Activated naive CD8-positive, alpha-beta T cell treated with anti-CD3 and anti-CD28 coated beads, Interleukin-2, amount 50 U/mL, for 24 hours (primary cell): ENCODE results near the gene CABP7.

Experiments used
- ATAC-seq: fragments of 150-1000 bp; cut with Tn5 transposase; one replicate; pipeline ENCODE4 v1.10.0; 2021
- DNase-seq: peaks from one replicate; pipeline ENCODE4 v3.0.0; 2021
- H3K27ac Mint-ChIP-seq: one replicate; pipeline ENCODE4 v1.8.0; 2021; ENCODE audit warnings: mild to moderate bottlenecking, mixed read lengths
- H3K27me3 Mint-ChIP-seq: one replicate; pipeline ENCODE4 v1.8.0; 2021; ENCODE audit warnings: mixed read lengths
- H3K36me3 Mint-ChIP-seq: one replicate; pipeline ENCODE4 v1.8.0; 2021; ENCODE audit warnings: low read depth, mixed read lengths
- H3K4me1 Mint-ChIP-seq: one replicate; pipeline ENCODE4 v1.8.0; 2021; ENCODE audit warnings: mixed read lengths
- H3K4me3 Mint-ChIP-seq: one replicate; pipeline ENCODE4 v1.8.0; 2021; ENCODE audit warnings: mild to moderate bottlenecking, moderate library complexity, mixed read lengths
- H3K9me3 Mint-ChIP-seq: one replicate; pipeline ENCODE4 v1.8.0; 2021; ENCODE audit warnings: mixed read lengths

CABP7 gene

GRCh38 chr22:29757096-29757495 lies 37.3 kb downstream of the CABP7 start:
- no peaks in the 10 kb centered on the region for H3K9me3 Mint-ChIP-seq
- no peak overlapping the region for H3K27ac Mint-ChIP-seq
- no peaks in the 10 kb centered on the region for H3K4me1 Mint-ChIP-seq
- H3K27me3 Mint-ChIP-seq = no peaks in the 10 kb centered on the region
- DNase-seq (no peak), ATAC-seq (no peak)
- no peak overlapping the region for H3K4me3 Mint-ChIP-seq
- H3K36me3 Mint-ChIP-seq = no peaks in the 10 kb centered on the region

- Mint-ChIP-seq H3K27ac (no peak overlapping the region), H3K36me3 (no peaks in the 10 kb centered on the region), H3K27me3 (no peaks in the 10 kb centered on the region), H3K4me1 (no peaks in the 10 kb centered on the region), H3K4me3 (no peak overlapping the region), H3K9me3 (no peaks in the 10 kb centered on the region)
- ATAC-seq (no peak), DNase-seq (no peak)
Measured at GRCh38 chr22:29758068-29758622, 38.3 kb downstream of the CABP7 start.

DNA sequence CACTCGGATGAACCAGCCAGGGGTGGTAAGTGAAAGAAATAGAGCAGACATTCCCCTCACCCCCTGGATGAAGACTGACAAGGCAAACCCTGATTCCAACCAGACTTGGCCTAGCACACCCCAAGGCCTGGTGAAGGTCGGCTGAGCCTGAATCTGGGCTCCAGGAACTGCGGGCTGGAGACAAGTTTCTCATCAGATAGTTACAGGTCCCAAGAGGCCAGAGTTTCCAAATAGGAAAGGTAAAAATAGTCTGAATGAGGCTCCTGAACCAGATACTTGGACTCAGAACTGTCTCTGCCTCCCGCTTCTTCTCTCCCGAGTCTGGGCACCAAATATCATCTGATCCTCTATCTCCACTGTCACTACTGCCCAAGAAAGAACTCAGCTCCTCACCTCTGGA lies 39.2 kb downstream of the CABP7 start:
- no peaks in the 10 kb centered on the region for H3K36me3 Mint-ChIP-seq
- no peak overlapping the region for H3K4me3 Mint-ChIP-seq
- peaks cover 1% of the 10 kb centered on the region for H3K4me1 Mint-ChIP-seq
- DNase-seq = no peak
- H3K27ac Mint-ChIP-seq = no peak overlapping the region
- H3K27me3 Mint-ChIP-seq = no peaks in the 10 kb centered on the region
- no peak for ATAC-seq
- no peaks in the 10 kb centered on the region for H3K9me3 Mint-ChIP-seq

- ATAC-seq (no peak), DNase-seq (no peak)
- H3K27ac Mint-ChIP-seq = no peak overlapping the region
- H3K9me3 Mint-ChIP-seq = no peaks in the 10 kb centered on the region
- H3K4me1 Mint-ChIP-seq = peaks cover 20% of the 10 kb centered on the region
- H3K27me3 Mint-ChIP-seq = no peaks in the 10 kb centered on the region
- H3K4me3 Mint-ChIP-seq = no peak overlapping the region
- H3K36me3 Mint-ChIP-seq = peaks cover 1% of the 10 kb centered on the region
Measured at GRCh38 chr22:29762263-29762662, 42.5 kb downstream of the CABP7 start.

- peaks cover 41% of the 10 kb centered on the region for H3K4me1 Mint-ChIP-seq
- H3K4me3 Mint-ChIP-seq = peak overlapping the region; percentile 100
- H3K27ac Mint-ChIP-seq = peak overlapping the region; percentile 99
- no peaks in the 10 kb centered on the region for H3K27me3 Mint-ChIP-seq
- no peaks in the 10 kb centered on the region for H3K9me3 Mint-ChIP-seq
- DNase-seq = peak; percentile 21
- H3K36me3 Mint-ChIP-seq = peaks cover 26% of the 10 kb centered on the region
- peak; percentile 12 for ATAC-seq
Measured at GRCh38 chr22:29765905-29766631, 46.3 kb downstream of the CABP7 start.

- no peaks in the 10 kb centered on the region for H3K9me3 Mint-ChIP-seq
- peak within 1 kb of the TSS; percentile 99 for H3K27ac Mint-ChIP-seq
- H3K36me3 Mint-ChIP-seq = peaks cover 28% of the 10 kb centered on the region
- peak; percentile 89 for DNase-seq
- ATAC-seq = peak; percentile 98
- peaks cover 41% of the 10 kb centered on the region for H3K4me1 Mint-ChIP-seq
- peak within 1 kb of the TSS; percentile 100 for H3K4me3 Mint-ChIP-seq
- H3K27me3 Mint-ChIP-seq = no peaks in the 10 kb centered on the region
Measured at GRCh38 chr22:29766632-29767170, 46.9 kb downstream of the CABP7 start, which contains the start of gene ZMAT5. Gene ZMAT5, minus strand, starts transcription at chr22:29767007. Its CDS starts 18,463 bp downstream, at chr22:29748544.

GRCh38 chr22:29767171-29768051 lies 47.6 kb downstream of the CABP7 start, which contains the start of gene UQCR10:
Gene UQCR10, plus strand, starts transcription at chr22:29767369. Its CDS starts 30 bp downstream, at chr22:29767399.
- Mint-ChIP-seq H3K36me3 (peaks cover 29% of the 10 kb centered on the region), H3K9me3 (no peaks in the 10 kb centered on the region), H3K27me3 (no peaks in the 10 kb centered on the region)

GRCh38 chr22:29768052-29768693 lies 48.4 kb downstream of the CABP7 start:
- Mint-ChIP-seq H3K9me3 (no peaks in the 10 kb centered on the region), H3K4me3 (peak overlapping the region; percentile 100), H3K4me1 (peaks cover 41% of the 10 kb centered on the region), H3K36me3 (peaks cover 31% of the 10 kb centered on the region), H3K27ac (peak overlapping the region; percentile 99), H3K27me3 (no peaks in the 10 kb centered on the region)
- DNase-seq (no peak), ATAC-seq (no peak)

More at GRCh38 chr22:29767171-29768051, 47.6 kb downstream of the CABP7 start, which contains the start of gene UQCR10:
- Mint-ChIP-seq H3K4me1 (peaks cover 41% of the 10 kb centered on the region), H3K27ac (peak within 1 kb of the TSS; percentile 99), H3K4me3 (peak within 1 kb of the TSS; percentile 100)
- DNase-seq (peak; percentile 95), ATAC-seq (peak; percentile 77)

- Mint-ChIP-seq H3K27ac (no peak overlapping the region), H3K27me3 (no peaks in the 10 kb centered on the region), H3K36me3 (peaks cover 31% of the 10 kb centered on the region), H3K4me3 (peak overlapping the region; percentile 100), H3K4me1 (peaks cover 34% of the 10 kb centered on the region), H3K9me3 (no peaks in the 10 kb centered on the region)
- ATAC-seq = no peak
- DNase-seq = no peak
Measured at GRCh38 chr22:29769723-29770321, 50.0 kb downstream of the CABP7 start.

DNA sequence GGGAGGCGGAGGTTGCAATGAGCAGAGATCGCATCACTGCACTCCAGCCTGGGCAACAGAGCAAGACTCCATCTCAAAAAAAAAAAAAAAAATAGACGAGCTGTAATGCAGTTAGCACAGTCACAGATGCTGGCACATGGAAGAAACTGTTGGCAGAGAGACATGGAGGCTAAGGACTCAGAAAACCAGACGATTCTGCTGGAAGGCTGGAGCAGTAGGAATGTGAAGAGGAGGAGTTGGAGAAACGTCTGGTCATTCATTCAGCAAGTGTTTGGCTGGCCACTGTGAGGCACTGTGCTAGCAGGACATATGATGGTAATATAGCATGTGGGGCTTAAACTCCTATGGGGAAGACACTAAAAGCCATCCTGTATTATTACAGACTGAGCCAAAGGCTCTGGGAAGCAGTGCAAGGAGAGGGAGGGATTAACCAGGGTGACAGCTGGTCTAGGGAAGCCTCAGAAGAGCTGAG lies 52.4 kb downstream of the CABP7 start:
- Mint-ChIP-seq H3K4me3 (no peak overlapping the region), H3K9me3 (no peaks in the 10 kb centered on the region), H3K27me3 (no peaks in the 10 kb centered on the region), H3K36me3 (peaks cover 30% of the 10 kb centered on the region), H3K4me1 (peaks cover 21% of the 10 kb centered on the region), H3K27ac (no peak overlapping the region)
- no peak for ATAC-seq
- no peak for DNase-seq

DNA sequence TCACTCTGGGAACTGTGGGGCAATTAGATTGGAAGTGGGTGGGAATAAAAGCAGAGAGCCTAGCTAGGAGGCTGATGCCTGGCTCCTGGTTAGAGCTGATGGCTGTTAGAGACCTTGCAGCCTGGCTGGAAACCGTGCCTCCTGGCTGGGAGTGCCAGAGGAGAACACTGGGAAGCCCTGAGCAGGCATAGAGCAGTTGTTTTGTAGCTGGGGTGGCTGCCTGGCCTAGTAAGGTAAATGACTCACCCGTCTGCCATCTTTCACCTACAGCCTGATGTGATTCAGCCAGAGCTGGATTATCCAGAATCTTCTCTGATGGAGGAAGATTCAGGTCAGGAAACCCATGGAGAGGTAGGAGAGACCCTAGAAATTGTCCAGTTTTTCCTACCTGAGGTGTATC lies 53.4 kb downstream of the CABP7 start:
- no peak overlapping the region for H3K4me3 Mint-ChIP-seq
- DNase-seq = no peak
- peaks cover 27% of the 10 kb centered on the region for H3K36me3 Mint-ChIP-seq
- no peak overlapping the region for H3K27ac Mint-ChIP-seq
- H3K27me3 Mint-ChIP-seq = no peaks in the 10 kb centered on the region
- no peak for ATAC-seq
- H3K9me3 Mint-ChIP-seq = no peaks in the 10 kb centered on the region
- H3K4me1 Mint-ChIP-seq = peaks cover 16% of the 10 kb centered on the region

DNA sequence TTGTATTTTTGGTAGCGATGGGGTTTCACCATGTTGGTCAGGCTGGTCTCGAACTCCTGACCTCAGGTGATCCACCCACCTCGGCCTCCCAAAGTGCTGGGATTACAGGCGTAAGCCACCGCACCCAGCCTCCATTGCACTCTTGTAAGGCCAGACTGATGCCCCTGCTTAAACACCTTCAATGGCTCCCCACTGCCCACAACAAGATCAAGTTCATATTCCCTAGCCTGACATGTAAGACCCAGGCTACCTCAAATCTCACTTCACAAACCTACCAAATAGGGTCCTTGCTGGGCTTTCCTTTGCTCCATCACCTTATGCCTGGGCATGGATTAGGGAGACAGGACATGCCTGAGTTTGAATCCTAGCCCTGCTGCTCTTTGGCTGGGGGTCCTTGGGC lies 60.4 kb downstream of the CABP7 start:
- Mint-ChIP-seq H3K36me3 (no peaks in the 10 kb centered on the region), H3K27me3 (no peaks in the 10 kb centered on the region)

GRCh38 chr22:29780748-29781676 lies 61.2 kb downstream of the CABP7 start:
- DNase-seq = no peak
- no peak overlapping the region for H3K4me3 Mint-ChIP-seq
- H3K27me3 Mint-ChIP-seq = no peaks in the 10 kb centered on the region
- H3K27ac Mint-ChIP-seq = no peak overlapping the region
- ATAC-seq = no peak
- H3K36me3 Mint-ChIP-seq = no peaks in the 10 kb centered on the region
- no peaks in the 10 kb centered on the region for H3K4me1 Mint-ChIP-seq
- H3K9me3 Mint-ChIP-seq = no peaks in the 10 kb centered on the region

More for the DNA sequence above, 60.4 kb downstream of the CABP7 start:
- H3K9me3 Mint-ChIP-seq = no peaks in the 10 kb centered on the region
- H3K4me1 Mint-ChIP-seq = no peaks in the 10 kb centered on the region
- ATAC-seq = no peak
- H3K4me3 Mint-ChIP-seq = no peak overlapping the region
- H3K27ac Mint-ChIP-seq = no peak overlapping the region
- DNase-seq = no peak
